GM21381 (cell line): ENCODE results near the gene CMSS1.
"Not testable (repeated sequence)": the region's sequence is repeated elsewhere in the genome, so short reads cannot be mapped to it uniquely, and the experiment has no call there.

Experiments
- ATAC-seq: cut with Tn5 transposase; IDR thresholded peaks from one replicate; pipeline ENCODE4 v1.9.1; 2021; ENCODE audit warnings: mild to moderate bottlenecking, moderate library complexity; ENCODE audit not compliant: unreplicated experiment

The CMSS1 gene

DNA sequence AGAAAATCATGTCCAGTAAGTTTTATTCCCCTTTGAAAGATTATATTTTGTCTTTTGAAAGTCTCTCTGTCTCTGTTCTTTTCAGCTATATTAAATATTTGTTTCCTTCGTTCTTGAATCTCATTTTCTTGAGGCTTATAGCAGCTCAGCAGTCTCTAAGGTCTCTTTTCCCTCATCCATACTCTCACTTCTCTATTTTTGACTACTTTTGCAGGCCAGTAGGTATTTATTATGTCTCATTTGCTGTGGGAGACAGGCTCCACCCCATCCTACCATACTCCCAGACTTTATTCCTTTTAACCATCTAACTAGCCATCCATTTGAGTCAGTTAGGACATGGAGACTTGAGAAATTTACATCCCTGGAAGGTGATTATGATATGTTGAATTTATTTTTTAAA is 225.6 kb downstream of the CMSS1 start:
- no peak for ATAC-seq

DNA sequence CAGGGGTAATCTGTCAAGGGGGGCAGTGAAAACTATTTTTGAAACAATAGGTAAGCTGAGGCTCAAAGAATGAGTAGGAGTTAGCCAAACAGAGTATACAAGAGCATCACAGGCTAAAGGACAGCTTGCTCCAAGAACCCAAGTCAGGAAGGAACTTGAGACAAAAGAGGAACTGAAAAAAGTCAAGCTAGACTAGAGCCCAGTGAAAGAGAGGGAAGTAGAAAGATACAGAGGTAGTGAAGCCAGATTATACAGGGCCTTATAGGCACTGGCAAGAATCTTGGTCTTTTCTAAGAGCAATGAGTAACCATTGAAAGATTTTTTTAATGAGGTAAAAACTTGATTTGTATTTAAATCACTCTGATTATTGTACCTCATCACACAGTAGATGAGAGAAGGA is 226.7 kb downstream of the CMSS1 start:
- peak; percentile 82 for ATAC-seq

GRCh38 chr3:100045696-100046095 is 228.0 kb downstream of the CMSS1 start:
- ATAC-seq = no peak

GRCh38 chr3:100046986-100047385 is 229.3 kb downstream of the CMSS1 start:
- no peak for ATAC-seq

DNA sequence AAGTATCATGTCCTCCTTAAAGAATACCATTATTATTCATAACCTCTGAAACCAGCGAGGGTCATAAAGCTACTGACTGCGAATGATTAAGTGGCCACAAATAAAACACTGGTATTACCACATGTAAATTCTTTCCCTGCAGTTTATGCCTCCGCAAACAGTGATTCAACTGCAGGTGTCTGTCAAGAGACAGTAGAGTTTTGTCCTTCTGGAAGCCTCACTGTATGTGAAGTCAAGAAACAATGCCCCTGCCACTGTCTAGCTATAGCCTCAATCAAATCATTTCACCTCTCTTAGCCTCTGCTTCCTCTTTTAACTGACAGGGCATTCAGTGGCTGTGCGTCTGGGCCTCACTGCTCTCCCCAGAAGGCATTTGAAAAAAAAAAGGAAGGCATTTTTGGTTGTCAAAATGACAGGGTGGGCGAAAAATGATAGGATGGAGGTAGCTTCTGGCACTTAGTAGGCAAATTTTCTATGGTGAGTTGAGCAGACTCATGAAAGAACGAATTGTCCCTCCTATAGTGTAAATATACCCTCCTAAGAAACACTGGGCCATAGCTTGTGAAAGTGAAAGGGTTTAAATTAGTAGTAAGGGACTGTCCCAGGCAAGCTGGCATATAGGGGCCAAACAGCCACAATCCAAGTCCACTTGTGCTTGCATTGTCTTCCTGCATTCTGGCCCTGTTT is 229.9 kb downstream of the CMSS1 start:
- ATAC-seq = peak; percentile 76

DNA sequence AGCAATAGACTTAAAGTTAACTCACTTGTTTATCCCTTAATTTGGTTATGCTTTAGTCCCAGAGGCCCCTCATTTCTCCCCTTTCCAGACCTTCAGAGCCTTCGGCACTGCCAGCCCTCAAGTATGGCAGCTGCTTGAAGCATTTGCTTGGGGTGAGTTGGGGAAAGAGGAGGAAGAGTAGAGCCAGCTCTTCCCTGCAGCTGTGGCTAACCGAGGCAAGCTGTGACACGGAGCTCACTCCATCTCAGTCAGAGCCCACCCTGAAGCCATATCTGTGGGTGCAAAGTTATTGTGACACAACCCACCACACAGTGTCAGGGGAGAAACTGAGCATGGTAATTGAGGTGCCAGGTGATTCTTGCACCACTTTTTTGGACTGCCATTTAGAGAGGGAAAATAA is 230.6 kb downstream of the CMSS1 start:
- ATAC-seq = no peak

- ATAC-seq = not testable (repeated sequence)
These were observed 233.9 kb downstream of the CMSS1 start for GRCh38 chr3:100051513-100051912.

DNA sequence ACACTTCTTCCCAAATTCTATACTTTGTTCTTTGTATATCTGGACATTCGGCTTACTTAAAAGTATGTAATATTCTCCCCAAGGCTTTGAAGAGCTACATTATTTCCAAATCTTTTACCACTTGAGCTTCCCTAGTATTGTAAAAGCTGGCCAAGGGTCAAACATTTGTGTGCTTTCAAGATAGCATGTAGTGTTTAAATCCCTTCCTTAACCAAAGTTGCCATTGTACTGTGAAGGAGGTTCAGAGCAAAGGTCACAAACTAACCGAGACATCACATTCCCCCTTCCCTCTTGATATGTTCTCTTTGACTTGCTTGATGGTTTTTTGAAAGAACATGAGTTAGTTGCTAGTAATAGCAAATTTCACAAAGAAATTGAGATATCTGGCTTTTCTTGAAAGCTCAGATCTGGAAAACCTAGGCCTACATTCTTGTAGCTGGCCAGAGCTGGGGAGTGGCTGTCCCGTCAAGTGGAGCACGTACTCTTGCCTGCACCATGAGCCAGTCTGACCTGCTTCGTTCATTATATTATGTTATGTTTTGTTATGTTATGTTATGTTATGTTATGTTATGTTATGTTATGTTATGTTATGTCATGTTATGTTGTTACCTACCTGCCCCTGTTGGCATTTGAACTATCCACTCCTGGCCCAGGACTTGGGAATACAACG is 236.4 kb downstream of the CMSS1 start:
- no peak for ATAC-seq

- ATAC-seq = no peak
These were observed 240.3 kb downstream of the CMSS1 start for GRCh38 chr3:100057716-100058575.

DNA sequence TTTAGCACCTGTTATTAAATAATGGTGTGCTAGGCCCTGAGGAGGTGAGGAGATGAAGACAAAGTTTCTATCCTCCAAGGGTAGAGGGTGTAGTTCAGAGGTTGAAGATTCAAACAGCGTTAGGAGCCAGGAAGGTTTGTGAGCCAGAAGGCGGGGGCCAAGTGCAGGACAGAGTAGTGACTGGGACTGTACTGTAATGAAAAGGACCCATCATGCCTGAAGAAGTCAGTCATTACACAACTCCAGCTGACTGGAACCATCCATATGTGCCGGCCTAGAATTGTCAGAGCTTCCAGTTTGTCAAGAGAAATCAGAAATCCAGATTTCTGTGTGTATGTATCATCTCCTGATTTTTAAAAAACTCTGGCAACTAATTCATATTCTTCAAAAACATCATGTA is 241.8 kb downstream of the CMSS1 start:
- ATAC-seq = no peak

DNA sequence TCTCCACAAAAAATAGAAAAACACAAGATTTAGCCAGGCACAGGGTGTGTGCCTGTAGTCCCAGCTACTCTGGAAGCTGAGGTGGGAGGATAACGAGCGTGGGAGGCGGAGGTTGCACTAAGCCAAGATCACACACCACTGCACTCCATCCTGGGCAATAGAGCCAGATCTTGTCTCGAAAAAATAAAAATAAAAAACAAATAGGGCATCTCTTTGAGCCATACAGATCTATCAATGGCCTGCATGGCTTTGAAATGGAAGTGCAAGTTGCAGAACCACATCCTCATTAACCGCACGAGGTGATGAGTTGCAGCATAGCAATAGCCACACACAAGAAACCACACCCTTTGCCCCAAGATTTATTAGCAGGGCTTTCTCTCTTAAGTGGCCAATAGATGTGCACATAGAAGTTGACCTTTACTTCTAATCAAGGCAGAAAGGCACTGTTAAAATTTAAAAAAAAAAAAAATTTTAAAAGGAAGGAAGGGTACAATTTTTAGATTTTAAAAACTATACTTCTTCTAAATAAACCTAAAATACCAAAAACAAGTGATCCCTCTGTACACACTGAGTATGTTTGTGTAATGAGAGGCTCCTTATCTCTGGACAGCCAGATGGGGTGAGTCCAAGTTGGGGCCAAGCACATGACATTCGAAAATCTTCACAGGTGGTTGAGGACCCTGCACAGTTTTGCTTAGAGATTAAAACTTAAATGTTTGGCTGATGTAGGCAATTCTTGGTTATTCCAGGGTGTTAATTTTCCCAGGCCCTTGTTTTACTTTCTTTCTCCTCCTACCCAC is 243.2 kb downstream of the CMSS1 start:
- peak; percentile 87 for ATAC-seq

DNA sequence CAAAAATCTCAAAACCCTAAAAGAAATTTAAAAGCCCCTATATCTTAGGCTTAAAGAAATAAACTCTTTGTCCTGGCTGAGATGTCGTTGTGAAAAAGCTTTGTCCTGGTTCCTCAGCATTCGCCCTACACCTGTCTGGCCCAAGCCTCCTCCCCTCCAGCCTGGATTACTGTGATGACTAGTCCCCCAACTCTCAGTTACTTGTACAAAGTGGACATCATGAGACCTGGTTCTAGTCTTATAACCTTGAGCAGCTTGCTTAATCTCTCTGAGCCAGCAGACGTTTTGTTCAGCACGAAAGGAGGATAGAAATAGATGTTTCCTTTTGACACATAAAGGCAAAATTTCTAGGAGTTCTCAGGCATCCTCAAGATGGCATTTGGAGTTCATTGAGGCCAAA is 245.0 kb downstream of the CMSS1 start:
- ATAC-seq = no peak

DNA sequence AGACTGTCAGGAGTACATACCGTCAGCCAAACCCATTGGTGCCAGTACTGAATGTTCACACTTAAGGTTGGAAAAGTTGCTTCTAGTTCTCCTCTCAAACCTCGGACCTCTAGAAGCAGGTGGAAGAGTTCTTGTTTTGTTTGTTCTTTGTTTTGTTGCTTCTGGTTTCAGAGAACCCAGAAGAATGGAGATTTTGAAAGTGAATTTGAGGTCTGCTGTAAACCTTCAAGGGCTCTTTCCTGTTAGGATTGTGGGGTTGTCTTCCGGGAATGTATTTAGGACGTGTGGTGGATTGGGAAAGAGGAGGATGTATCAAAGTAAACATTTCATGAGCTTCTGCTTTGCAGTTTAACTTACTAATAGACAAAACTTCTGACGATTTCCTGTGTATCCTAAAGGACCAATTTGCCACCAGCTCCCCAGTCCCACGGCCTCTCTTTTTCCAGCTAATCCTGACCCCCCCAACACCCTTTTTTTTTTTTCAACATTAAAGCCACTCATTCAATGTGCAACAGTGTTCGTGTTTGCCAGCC is 246.3 kb downstream of the CMSS1 start:
- ATAC-seq = no peak

GRCh38 chr3:100067589-100067988 is 249.9 kb downstream of the CMSS1 start:
- ATAC-seq = no peak

GRCh38 chr3:100068826-100069225 is 251.2 kb downstream of the CMSS1 start:
- peak; percentile 55 for ATAC-seq

- ATAC-seq = no peak
These were observed 251.8 kb downstream of the CMSS1 start for GRCh38 chr3:100069472-100069871.

- ATAC-seq = no peak
These were observed 254.8 kb downstream of the CMSS1 start for GRCh38 chr3:100072326-100073048.

DNA sequence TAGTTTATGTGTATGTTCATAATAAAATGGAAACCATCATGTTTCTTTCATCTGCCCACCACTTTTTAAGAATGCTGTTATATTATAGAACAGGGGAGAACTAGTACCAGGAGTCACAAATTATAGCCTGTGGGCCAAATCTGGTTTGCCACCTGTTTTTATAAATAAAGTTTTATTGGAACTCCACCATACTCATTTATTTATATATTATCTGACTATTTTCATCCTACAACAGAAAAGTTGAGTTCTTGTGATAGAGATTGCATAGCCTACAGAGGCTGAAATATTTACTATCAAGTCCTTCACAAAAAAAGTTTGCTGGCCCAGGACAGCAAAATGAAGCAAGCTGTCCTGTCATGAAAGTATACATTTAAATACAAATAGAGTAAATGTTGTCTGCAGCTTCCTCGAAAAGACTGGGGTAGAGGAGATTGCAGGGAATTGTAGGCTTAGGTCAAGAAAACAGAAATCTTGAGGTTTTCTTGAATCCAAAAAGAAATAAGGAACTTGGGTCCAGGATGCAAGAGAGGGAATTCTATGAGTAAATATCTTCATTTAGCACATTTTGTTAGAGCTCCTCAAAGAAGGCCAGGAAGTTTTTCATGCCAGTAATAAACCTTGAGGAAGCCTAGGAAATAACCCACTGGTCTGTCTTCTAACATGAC is 255.5 kb downstream of the CMSS1 start:
- ATAC-seq = no peak

- peak; percentile 41 for ATAC-seq
These were observed 256.1 kb downstream of the CMSS1 start for GRCh38 chr3:100073714-100074307.
